Lower lobe of right lung (tissue), 2 donors: ENCODE data around the gene KLF1. TPM values are rescaled to one million over a fixed set of nuclear protein-coding genes. Genes with fewer than 3 reads are reported as not detected.

Experiments used
- ATAC-seq, 2 donors: fragments of 200-7000 bp; cut with Tn5 transposase; one replicate each; pipeline ENCODE4 v1.9.1; 2020 to 2022; ENCODE audit warnings: mild to moderate bottlenecking in 2 of 2, moderate library complexity in 2 of 2
- DNase-seq: peaks from one replicate; pipeline ENCODE4 v3.0.0-alpha.2; 2020
- H3K27ac ChIP-seq: fragments of 200-600 bp; one replicate; pipeline ENCODE4 v1.8.0; 2022
- H3K27me3 ChIP-seq: fragments of 200-600 bp; one replicate; pipeline ENCODE4 v1.8.0; 2022; ENCODE audit warnings: low read depth
- H3K36me3 ChIP-seq: fragments of 200-600 bp; one replicate; pipeline ENCODE4 v1.8.0; 2022; ENCODE audit warnings: mild to moderate bottlenecking
- H3K4me1 ChIP-seq: fragments of 200-600 bp; one replicate; pipeline ENCODE4 v1.8.0; 2022
- H3K4me3 ChIP-seq: fragments of 200-600 bp; one replicate; pipeline ENCODE4 v1.8.0; 2022; ENCODE audit warnings: mild to moderate bottlenecking
- H3K9me3 ChIP-seq: fragments of 200-600 bp; one replicate; pipeline ENCODE4 v1.8.0; 2022
- CTCF ChIP-seq: fragments of 200-600 bp; IDR thresholded peaks from one replicate; pipeline ENCODE4 v1.8.0; 2022; ENCODE audit warnings: antibody characterized with exemption, mild to moderate bottlenecking
- intact Hi-C: fragments of 100-400 bp; cut with DNase I; formaldehyde crosslinking; loops from one replicate; pipeline ENCODE4 v1.11.0; 2022
- total RNA-seq: library from RNA; stranded (reverse); fragmentation: NEBNext Ultra II Directional; extraction: Animal tissue kit (Norgen Biotek cat#: 25700); gene quantifications from one replicate; pipeline ENCODE4 v1.2.1, GENCODE V29; 2021
- donor health status: DM: no; HTN: yes; CAD: no; lungs with severe emphysema.

Gene KLF1
- total RNA-seq, 1 donor from 2014 or later, result 0.24 TPM

- intact Hi-C loops, result no loop called here
- Histone ChIP-seq H3K27me3 (no peaks in the 10 kb centered on the region), H3K4me3 (no peak overlapping the region), H3K27ac (no peak overlapping the region), H3K36me3 (no peaks in the 10 kb centered on the region), H3K4me1 (peaks cover 10% of the 10 kb centered on the region), H3K9me3 (no peaks in the 10 kb centered on the region)
- ATAC-seq, result no peak
- DNase-seq, result no peak
- TF ChIP-seq CTCF, result no peak
Measured at GRCh38 chr19:12866416-12867119, 20.4 kb downstream of the KLF1 start.

DNA sequence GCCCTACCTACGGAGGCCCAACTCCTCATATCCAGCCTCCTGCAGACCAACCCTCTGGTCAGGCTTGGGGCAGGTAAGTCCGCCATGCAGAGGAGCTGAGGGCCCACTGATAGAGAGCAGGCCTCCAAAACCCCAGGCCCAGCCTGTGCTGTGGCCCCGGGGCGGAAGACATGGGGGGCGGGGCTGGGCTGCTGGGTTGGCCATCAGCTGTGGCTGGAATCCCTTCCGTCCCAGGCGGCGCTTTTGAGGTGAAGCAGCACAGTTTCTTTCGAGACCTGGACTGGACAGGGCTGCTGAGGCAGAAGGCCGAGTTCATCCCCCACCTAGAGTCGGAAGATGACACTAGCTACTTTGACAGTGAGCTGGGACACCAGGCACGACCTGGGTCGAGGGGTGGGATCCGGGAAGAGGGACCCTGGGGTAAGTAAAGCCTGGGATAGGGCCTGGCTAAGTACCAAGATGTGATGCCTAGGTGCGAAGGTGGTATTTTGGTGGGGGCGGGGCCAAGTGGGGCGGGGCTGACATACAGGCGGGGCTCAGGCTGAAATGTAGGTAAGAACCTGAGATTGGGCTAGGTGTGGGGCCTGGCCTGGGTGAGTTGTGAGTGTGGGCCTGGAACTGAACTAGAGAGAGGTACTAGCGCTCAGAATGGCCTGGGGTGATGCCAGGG is 21.1 kb downstream of the KLF1 start:
- no peak for TF ChIP-seq CTCF
- no peaks in the 10 kb centered on the region for H3K36me3 ChIP-seq
- no peak overlapping the region for H3K4me3 ChIP-seq
- peaks cover 10% of the 10 kb centered on the region for H3K4me1 ChIP-seq
- intact Hi-C loops, result no loop called here
- ATAC-seq (no peak), DNase-seq (no peak)
- no peaks in the 10 kb centered on the region for H3K9me3 ChIP-seq
- no peak overlapping the region for H3K27ac ChIP-seq
- no peaks in the 10 kb centered on the region for H3K27me3 ChIP-seq

- Histone ChIP-seq H3K27ac (no peak overlapping the region), H3K27me3 (no peaks in the 10 kb centered on the region), H3K9me3 (no peaks in the 10 kb centered on the region), H3K36me3 (no peaks in the 10 kb centered on the region), H3K4me3 (no peak overlapping the region), H3K4me1 (peaks cover 10% of the 10 kb centered on the region)
- intact Hi-C loops, result no loop called here
- no peak for TF ChIP-seq CTCF
- ATAC-seq (no peak), DNase-seq (no peak)
Measured at GRCh38 chr19:12864721-12865715, 22.0 kb downstream of the KLF1 start.

- intact Hi-C loops, result no loop called here
Measured at GRCh38 chr19:12864143-12864542, 22.9 kb downstream of the KLF1 start.

More at GRCh38 chr19:12864143-12864542, 22.9 kb downstream of the KLF1 start:
- TF ChIP-seq CTCF, result no peak
- no peaks in the 10 kb centered on the region for H3K27me3 ChIP-seq
- no peak for ATAC-seq
- H3K4me1 ChIP-seq, result peaks cover 10% of the 10 kb centered on the region
- no peak for DNase-seq
- no peak overlapping the region for H3K4me3 ChIP-seq
- no peaks in the 10 kb centered on the region for H3K36me3 ChIP-seq
- no peaks in the 10 kb centered on the region for H3K9me3 ChIP-seq
- H3K27ac ChIP-seq, result no peak overlapping the region
